Colon (tissue), 2 donors: ENCODE data around the gene ACP7.
"Not testable (repeated sequence)": the region's sequence is repeated elsewhere in the genome, so short reads cannot be mapped to it uniquely, and the experiment has no call there.

ENCODE experiments used
- FAIRE-seq: peaks from 2 replicates; lab custom pipeline; 2012; peaks lifted over from hg19 to GRCh38; lab: Jason Lieb, UNC
- donor health status: control.
- donor health status: control.

Gene ACP7

DNA sequence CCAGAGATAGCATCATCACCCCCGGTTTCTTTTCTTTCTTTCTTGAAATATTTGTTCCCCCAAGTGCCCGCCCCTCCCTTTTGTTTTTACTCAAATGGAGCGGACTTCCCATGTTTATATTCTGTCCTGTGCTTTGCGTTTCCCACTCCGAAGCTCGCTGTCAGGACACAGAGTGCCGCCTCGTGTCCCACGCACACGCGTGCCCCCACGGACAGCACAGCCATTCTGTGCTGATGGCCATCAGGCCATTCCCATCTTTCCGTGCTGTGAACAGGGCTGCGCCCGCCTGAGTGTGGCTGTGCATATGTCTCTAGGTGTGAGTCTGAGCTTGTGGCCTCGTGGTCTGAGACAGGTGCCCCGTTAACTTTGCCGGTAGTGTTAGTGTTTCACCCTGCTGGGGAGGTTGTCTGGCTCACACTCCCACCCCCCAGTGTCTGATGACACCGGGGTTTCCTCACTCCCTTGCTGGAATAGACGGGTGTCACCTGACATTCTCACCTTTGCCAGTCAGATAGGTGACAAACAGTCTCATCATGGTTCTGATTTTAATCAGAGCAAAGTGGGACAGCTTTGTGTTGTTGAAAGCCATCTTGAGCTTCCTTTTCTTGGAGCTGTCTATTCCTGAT is 48.3 kb downstream of the ACP7 start:
- FAIRE-seq = no peak

GRCh38 chr19:39133431-39134270 is 49.5 kb downstream of the ACP7 start:
- FAIRE-seq = no peak

DNA sequence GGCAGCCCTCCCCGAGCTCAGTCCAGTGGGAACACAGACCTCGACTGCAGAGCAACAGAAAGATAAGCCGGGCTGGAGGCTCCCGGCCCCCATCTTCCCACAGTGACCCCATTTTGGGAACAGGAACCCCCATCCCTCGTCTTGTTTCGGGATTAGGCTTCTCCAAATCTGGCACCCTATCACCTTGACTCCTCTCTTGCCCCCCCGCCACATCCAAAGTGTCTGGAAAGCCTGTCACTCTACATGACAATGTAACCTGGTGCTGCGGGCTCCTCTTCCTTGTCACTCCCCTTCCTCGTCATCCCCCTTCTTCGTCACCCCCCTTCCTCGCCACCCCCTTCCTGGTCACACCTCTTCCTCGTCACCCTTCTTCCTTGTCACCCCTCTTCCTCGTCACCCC is 51.5 kb downstream of the ACP7 start:
- FAIRE-seq = no peak

- no peak for FAIRE-seq
These were observed 52.2 kb downstream of the ACP7 start for GRCh38 chr19:39136225-39136940.

DNA sequence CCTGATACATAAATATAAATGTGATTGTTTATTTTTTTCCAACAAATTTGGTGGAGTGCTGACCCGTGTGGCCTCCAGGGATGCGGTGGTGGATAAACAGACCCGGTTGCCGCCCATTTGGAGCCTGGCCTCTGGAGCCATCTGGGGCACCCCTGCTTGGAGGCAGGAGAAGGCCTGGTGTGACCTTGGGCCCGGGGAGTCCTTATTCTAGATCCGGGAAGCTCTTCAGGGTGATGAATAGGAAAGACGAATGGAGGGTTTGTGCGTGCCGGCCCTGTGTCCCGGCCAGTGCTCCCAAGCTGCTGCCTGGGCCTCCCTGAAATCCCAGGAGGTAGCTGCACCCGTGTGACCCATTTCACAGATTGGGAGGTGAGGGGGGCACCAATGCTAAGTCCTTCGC is 53.0 kb downstream of the ACP7 start:
- no peak for FAIRE-seq

DNA sequence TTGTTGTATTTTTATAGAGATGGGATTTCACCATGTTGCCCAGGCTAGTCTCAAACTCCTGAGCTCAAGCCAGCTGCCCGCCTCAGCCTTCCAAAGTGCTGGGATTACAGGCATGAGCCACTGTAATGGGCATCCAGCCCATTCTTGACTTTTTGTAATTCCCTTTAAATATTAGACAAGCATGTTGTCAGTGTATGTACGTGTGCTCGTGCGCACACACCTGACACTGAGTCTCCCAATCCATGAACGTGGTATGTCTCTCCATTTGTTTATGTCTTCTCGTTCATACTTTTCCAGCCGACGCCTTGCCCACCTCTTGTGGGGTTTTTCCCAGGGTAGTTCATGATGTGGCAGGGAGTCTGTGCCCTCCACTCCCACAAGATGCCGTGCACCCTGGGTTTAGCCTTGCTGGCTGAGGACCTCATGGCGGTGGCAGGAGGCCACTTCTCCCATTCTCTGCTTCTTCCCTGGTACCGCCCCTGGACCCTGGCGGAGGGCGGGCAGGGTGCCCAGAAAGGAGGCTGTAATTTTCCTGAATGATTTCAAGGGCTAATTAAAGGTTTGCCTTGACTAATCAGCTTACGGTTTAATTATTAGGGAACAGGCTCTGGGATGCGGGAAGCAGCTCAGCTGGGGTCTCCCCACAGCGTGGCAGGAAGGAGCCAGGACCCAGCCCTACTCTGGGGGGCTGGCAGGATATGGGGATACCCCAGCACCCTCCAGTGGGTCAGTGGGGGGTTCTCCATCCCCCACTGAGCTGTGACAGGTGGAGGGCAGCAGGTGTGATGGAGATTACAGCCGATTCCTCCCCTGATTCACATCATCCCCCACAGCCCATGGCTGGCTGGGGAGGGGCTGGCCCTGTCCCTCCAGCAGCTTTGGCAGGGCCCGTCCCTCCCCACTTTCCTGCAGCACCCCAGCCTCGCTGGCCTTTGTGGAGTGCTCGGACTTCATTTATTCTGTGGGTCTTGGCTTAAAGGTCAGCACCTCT is 54.3 kb downstream of the ACP7 start:
- FAIRE-seq = no peak

DNA sequence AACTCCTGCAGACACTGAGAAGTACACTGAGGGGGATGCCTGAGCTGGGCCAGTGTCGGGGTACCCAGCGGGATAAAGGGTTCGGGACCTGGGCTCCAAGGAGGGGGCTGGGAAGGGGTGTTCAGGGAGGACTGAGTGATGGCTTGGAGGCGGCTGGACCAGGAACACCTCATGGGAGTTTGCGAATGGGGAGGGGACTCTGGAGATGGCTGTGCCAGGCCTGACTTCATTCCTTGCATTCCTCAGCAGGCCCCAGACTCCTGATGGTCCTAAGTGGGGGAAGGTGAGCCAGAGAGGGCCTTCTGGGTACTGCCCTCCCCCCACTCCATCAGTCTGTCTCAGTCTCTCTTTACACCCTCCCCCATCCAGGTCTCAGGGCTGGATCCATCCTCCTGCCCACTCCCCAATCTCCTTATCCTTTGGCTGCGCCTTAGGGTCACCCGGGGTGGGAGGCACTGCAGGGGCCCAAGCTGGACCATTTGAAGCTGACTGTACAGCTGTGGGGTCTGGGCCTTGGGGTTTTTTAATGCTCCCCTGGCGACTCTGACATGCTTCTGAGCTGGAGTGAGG is 55.2 kb downstream of the ACP7 start:
- no peak for FAIRE-seq

GRCh38 chr19:39139971-39140453 is 55.8 kb downstream of the ACP7 start:
- FAIRE-seq = no peak

- FAIRE-seq = no peak
These were observed 56.4 kb downstream of the ACP7 start for GRCh38 chr19:39140594-39140993.

- no peak for FAIRE-seq
These were observed 57.8 kb downstream of the ACP7 start for GRCh38 chr19:39141929-39142328.

GRCh38 chr19:39142630-39143029 is 58.5 kb downstream of the ACP7 start:
- FAIRE-seq = no peak

DNA sequence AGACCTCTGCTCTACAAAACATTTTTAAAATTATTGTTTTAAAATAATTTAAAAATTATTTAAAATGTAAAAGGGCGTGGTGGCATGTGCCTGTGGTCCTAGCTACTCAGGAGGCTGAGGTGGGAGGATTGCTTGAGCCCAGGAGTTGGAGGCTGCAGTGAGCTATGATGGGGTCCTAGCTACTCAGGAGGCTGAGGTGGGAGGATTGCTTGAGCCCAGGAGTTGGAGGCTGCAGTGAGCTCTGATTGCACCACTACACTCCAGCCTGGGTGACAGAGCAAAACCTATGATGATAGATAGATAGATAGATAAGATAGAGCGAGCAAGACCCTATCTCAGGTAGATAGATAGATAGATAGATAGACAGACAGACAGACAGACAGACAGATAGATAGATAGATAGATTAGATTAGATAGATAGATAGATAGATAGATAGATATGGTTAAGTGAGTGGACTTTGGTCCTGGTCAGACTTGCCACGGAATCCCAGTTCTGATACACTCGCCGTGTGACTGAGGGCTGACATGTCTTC is 59.7 kb downstream of the ACP7 start:
- FAIRE-seq = not testable (repeated sequence)

- FAIRE-seq = no peak
These were observed 60.3 kb downstream of the ACP7 start for GRCh38 chr19:39144290-39145071.

DNA sequence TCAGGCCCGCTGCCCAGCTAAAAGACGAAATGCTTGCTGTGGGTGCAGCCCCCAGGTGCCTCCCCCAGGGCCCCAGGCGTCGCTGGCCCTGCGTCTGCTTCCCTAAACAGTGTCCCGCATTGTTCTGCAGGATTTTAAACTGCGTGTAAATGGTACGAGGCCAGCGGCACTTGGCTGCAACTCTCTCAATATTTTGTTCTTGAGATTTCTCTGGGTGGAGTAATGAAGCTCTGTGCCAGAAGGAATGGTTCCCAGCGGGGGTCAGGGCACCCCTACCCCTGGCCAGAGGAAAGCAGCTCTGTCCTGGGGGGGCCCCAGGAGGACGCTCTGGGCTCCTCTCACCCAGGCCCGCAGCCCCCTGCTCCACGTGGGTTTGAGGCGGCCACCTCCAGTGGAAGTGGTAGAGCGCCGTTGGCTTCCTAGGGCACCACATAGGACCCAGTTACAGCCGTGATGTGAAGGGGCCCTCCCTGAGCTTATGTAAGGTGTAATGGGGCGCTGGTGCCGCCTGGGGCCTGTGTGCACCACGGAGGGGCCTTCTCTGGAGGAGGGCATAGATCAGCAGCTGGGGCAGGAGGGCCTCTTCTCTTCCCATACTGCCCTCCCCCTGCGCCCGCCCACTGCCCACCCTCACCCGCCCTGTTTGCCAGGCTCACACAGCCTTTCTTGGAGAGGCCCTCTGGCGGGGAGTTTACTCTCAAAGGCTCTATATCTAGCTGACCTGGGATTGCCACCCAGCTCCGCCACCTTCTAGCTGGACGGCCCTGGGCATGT is 61.2 kb downstream of the ACP7 start:
- FAIRE-seq = no peak

DNA sequence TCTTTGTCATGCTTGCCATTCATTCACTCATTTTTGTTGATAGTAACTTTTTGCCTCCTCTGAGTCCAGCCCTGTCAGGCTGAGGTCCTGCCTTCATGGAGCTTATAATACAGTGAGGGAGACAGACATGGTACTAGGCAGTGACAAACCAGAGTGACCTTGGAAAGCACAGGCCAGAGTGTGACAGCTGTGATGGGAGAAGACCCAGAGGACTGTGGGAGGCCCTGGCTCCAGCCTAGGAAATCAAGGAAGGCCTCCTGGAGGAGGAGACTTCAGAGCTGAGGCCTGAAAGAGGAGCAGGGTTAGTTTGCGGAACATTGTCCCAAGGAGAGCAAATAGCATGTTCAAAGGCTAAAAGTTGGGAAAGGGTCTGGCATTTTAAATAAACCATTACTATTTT is 61.9 kb downstream of the ACP7 start:
- no peak for FAIRE-seq

DNA sequence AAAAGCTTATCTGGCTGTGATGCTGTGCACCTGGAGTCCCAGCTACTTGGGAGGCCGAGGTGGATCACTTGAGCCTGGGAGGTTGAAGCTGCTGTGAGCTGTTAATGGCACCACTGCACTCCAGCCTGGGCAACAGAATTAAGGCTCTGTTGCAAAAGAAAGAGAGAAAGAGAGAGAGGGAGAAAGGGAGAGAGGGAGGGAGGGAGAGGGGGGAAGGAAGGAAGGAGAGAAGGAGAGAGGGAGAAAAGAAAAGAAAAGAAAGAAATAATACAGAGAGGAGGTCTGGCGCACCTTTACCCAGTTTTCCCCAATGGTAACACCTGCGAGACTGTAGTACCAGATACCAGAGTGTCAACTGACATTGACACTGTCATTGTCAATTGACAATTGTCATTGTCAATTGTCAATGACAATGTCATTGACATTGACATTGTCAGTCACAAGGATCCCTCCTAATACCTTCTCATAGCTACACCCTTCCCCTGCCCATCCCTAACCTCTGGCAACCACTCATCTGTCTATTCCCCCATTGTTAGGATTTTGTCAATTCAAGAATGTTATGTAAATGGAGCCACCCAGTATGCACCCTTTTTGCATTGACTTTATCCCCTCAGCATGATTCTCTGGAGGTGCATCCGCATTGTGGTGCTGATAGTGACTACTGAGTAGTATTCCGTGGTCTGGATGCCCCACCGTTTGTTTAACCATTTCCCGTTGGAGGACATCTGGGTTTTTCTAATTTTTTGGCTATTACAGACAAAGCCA is 62.7 kb downstream of the ACP7 start:
- FAIRE-seq = no peak

GRCh38 chr19:39147480-39147879 is 63.3 kb downstream of the ACP7 start:
- no peak for FAIRE-seq

DNA sequence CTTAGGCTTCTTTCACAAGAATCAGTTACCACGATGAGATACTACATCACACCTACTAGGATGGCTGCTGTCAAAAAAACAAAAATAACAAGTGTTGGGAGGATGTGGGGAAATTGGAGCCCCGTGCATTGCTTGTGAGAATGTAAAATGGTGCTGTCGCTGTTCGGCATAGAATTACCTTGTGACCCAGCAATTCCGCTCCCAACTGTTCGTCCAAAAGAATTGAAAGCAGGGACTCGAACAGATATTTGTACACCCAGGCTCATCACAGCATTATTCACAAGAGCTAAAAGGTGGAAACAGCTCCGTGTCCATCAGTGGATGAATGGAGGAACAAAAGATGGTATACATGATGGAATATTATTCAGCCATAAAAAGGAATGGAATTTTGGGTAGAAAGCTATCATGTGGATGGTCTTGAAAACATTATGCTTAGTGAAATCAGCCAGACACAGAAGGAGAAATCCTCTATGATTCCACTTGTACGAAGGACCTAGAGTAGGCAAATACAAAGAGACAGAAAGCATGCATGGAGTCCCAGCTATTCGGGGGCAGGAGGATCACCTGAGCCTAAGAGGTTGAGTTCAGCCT is 64.9 kb downstream of the ACP7 start:
- FAIRE-seq = no peak
